Hepatic stellate cell (primary cell): ENCODE results near the gene BTRC.

Source experiments
- DNase-seq: peaks from one replicate; pipeline ENCODE4 v3.0.0; 2011; ENCODE audit warnings: low spot score

The BTRC gene

DNA sequence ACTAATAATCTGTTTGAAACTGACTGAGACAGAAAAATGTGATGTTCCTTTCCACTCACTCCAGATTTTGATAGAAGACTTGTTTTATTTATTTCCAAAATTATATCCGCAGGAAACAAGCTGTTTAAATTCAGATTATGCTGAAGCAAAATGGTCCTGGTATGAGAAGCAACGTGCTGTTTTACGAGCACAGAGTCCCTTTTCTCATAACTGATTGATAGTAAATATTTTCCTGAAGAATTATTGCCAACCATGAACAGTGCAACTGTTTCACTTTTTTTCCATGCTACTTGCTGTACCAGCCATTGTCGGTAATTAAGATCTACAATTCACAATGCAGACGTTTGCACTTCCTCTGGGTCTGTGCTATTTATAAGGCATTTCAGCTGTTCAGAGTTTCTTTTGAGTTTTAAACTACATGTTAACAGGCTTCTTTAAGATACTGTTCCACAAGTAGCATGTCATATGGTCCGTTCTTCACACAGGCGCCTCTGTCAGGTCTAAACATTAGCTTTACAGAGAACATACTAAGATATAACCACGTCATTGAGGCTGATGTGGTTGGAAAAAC, 130.3 kb downstream of the BTRC start:
- DNase-seq = no peak

DNA sequence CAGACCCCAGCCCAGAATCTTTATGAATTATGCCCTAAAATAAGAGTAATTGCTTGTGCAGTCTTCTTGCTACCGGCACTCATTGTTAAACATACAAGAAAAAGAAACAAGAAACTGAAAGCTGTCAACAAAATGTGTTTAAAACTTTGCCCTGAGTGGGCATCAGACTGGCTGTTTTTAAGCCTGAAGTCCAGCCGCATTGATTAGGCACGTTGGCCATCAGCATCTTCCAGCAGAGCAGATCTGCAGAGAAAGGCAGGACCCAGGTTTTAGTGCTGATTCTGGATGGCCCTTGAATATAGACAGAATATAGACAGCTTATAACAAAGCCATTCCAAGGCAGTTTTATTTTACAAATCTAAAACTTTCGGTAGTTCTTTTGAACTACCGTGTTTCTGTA, 131.2 kb downstream of the BTRC start:
- DNase-seq = no peak

DNA sequence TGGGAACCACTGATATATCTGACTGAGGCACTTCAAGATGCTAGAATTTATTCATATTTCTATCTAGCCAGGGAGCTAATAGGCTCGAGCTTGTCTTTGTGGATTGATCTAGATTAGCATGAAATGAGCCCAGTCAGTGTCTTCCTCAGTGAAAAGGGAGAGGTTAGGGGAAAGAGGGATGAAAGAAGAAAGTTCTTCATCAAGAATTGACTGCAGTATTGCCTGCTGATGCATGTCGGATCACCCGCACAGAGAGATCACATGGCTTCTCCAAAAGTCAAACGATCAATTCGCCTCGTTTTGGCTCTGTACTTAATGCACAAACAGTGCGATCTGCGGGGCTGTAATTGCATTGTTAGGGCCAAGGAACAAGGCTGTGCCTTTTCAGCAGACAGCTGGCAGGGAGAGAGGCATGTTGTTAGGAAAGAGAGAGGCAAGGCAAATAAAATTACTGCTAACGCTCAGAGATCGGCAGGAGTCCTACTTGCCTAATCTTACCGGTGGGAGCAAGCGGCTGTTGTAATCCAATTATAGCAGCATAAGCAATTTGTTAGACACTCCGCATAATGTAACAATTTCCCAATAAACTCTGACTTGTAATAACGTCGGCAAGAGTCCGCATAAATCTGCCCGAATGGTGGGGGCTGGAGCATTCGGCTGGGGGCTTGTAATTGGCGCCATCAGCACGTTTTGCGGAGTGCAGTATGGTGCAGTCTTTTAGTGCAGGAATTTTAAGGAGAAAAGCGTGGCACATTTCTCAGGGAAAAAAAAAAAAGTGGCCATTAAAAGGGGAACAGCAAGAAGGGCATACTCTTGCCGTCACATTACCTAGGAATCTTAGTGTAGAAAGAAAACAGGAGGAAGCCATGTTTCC, 132.0 kb downstream of the BTRC start:
- DNase-seq = no peak

DNA sequence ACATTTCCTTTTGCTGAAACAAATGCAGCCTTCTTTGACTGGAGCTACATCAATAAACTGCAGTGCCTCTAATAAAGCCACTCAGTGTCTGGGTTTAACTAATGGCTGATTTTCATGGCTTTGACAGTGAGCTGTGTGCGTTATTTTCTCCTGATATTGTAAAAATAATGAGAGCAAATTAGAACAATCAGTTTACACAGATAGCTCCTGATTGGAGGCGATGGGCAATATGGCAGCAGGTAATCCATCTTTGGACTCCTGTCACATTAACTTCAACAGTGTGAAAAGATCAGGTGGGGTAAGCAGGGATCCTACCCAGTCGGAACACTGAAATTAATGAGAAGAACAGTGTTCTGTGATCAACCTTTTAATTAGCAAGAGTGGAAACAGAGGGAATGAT, 133.4 kb downstream of the BTRC start:
- no peak for DNase-seq

DNA sequence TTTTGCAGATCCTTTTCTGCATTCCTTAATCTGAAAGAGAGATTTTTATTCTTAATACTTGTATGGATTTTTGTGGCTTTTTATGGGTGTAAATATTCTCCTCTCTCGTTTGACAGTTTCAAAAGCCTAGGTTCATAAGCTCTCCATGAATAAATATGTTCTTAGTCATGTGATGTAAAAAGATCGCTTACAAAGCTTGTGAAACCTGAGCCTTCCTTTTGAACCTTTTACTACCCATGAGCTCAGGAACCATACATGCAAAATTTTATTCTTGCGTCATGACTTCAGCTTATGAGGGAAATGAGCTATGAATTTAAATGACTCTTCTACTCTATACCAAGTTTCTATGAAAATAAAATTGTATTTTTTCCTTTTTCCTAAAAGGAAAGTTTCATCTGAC, 135.4 kb downstream of the BTRC start:
- no peak for DNase-seq

DNA sequence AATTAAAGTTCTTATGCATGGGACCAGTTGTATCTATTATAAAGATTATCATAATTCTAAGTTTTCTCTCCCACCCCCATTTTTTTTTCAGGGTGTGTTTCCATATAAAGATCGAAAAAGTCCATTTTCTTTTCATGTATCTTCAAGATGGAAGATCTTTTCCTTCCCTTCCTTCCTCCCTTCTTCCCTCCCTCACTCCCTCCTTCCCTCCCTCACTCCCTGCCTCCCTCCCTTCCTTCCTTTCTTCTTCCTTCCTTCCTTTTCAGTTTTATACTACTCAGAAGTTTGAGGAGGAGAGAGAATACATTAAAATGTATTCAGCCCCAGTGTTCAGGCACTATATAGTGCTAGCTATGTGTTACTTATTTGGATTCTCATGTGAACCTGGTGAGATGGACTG, 136.1 kb downstream of the BTRC start:
- no peak for DNase-seq

DNA sequence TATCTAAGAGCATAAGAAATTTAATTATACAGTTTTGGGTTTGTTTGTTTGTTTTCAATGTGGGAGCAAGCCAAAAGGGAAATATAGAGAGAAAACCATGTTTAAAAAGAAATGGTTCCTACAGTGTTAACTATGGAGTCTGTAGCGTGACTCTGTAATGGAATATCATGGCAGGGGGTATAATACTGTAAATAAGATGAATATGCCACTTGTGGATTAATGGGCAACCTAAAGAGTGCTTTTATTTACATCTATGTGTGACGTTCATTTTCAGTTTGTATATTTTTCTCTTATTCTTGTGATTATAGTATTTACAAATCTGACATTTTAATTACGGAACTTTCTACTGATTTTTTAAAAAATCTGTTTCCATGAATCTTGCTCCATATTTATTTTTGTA, 138.2 kb downstream of the BTRC start:
- no peak for DNase-seq

DNA sequence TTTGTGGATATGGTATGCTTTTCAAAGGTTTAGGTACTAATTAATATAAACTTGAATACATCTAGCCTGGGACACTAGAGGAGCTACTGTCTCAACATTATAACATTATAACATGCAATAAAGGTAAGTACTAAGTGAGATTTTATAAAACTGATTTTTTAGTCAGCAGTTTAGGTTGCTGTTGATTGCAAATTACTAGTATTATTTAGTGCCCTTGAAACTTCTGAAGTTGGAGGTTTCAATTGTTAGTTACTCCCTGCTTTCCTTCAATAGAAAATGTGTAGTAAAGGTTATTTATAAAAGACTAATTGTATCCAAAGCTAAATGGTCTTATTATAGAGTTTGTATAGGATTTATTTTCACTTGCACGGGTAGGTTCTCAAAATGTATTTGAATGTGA, 138.8 kb downstream of the BTRC start:
- no peak for DNase-seq

DNA sequence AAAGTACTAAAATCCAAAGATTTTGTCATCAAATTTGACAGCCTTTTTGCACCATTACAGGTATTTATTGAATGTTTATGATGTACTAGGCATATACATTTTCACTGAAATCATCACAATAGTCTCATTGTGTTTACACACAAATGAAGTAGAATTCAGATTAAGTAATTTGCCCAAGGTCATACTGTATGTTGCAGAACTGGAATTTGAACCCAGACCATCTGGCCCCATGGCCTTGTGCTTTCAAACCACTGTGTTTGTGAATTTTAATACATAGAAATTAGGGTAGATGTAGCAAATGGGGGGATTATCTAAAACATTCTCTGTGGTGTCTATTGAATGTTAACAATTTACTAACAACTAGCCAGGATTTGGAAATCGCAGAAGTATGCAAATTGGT, 139.3 kb downstream of the BTRC start:
- no peak for DNase-seq

DNA sequence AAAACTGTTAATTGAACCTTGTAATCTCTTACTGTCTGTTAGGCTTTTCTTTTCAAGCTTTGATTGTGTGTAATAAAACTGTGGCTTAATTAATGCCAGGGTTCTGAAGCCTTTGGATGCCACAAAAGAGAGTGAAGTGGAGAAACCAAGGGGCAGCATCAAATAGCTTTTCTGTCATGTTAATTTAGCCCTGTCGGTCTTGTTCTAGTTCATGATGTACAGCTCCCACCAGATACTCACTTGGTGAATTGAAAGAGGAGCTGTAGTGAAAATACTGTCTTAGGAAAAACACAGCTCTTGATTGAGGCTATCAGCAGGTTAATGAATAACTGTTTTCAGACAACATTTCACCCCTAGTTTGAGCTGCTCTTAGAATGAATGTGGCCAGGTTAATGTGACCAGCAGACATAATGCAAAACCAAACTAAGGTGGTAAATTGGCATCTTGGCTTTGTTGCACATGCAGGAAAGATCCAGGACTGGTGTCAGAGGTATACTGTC, 139.9 kb downstream of the BTRC start:
- no peak for DNase-seq

DNA sequence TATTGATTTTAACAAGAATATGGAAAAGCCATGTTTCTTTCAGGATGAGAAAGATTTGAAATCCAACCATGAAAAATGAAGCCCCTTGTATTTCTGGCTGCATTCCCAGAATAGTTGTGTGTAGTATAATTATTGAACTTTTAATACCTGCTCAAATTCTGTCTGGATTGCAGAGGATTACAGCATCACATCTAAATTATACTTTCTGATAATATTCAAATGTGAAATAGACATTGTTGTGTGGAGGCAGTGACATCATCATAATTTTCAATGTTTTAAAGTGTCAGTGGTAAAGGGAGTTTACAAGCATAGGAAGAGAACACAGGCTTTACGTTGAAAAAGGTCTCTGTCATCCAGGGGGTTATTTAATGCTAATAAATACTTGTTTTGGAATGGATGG, 140.7 kb downstream of the BTRC start:
- DNase-seq = no peak

DNA sequence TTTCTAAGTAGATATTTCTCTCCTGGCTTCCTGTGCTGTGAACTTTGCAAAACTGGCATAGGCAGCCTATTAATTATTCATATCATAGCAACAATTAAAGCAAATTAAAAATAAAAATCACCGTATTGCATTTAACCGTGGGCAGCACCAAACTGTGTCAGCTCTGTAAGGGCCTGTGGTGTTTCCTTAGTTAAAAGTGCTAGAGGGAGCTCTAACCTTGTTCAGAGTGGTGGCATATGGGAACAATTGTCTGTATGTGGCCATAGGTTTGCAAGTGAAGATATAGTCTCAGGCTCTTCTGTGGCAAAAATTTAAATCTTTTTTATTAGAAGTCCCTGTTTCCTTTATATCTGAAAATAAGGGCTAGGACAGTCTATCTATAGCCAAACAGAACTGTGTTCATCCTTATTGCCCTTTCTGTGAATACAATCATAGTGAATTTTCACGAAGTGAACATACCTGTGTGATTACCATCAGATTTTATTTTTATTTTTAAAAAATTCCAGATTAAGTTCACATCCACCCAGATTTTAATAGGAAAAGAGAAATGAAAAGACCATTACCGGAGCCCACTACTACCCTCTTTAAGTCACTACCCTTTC, 141.5 kb downstream of the BTRC start:
- no peak for DNase-seq

DNA sequence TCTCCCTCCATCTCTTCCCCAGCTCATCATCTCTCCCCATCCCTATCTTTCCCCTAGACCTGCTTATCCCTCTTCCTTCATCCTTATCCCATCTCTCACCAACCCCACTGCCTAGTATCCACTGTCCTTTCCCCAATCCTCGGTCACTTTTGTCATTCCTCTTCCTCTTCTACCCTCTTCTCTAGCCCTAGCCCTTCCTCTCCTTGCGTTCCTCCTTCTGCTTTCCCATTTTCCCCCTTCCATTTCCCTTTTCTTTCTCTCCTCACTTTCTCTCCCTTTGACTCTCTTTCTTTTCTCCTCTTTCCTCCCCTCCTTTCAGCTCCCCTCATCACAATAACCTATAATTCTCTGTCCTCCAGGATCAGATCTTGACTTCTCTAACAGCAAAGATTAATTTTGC, 150.5 kb downstream of the BTRC start:
- DNase-seq = no peak

DNA sequence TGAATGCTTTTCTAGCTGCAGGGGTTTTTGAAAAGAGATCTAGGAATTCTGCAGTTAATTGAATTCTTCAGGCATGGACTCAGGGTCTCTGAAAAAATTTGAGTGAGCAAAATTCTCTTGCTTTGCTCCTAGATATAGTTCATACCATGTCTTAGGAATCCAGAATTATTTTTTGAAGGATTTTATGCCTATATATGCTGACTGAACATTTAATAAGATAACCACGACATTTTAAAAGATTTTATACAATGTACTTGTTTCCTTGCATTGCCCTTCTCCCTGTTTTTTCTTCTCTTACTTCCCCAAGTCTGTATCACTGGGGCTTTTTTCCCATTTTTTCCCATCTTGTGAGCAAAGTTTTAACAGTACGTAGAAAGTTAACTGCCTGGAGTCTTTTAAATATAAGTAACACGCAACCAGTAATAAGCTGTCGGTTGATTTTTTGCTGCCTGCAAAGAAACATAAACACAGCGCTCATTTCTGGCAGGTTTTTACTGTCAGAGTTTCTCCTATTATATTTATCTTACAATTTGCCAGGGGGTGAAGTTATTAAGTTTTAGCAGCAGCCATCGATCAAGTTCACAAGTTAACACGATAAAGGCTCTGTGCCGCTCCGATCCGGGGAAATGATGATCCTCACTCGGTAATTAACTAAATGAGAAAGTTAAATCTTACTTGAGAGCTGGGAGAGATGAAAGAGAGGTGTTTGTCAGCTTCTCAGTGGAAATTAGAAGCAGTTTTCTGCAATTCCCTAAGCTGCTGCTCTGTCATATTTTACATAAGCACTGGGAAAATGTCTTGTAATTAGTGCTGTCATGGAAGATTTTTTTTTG, 153.1 kb downstream of the BTRC start:
- no peak for DNase-seq

DNA sequence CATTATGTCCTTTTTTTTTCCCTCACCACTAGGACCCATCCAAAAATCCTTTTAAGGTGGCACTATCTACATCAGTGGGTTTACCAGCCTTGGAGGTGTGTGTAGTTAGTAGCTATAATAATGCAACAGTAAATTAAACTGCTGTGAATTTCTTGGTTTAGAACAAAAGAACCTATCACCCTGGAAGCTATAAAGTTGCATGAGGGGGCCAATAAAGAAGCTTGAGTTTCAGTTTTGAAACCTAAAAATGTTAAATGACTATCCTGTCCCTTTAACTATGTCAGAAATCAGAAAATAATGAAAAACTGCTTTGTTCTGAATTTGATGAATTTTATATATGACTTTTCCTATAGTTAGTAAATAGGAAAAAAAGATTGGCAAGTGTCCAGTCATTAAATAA, 153.9 kb downstream of the BTRC start:
- DNase-seq = no peak

DNA sequence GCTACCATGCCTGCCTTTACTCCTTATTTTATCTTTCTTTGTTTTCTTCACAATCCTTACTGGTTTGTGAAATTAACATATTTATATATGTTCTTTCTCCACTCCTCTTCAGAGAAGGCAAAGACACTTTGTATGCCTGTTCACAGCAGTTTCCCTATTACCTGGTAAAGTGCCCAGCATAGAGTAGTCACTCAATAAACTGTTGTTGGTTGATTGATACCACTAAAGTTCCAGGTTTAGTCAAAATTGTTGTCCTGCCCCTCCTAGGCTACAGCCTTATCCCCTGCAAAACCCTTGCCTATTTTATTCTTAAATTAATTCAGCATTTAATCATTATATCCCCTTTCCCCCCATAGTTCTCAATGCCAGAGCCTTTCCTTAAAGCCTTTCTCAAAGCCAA, 158.0 kb downstream of the BTRC start:
- no peak for DNase-seq

DNA sequence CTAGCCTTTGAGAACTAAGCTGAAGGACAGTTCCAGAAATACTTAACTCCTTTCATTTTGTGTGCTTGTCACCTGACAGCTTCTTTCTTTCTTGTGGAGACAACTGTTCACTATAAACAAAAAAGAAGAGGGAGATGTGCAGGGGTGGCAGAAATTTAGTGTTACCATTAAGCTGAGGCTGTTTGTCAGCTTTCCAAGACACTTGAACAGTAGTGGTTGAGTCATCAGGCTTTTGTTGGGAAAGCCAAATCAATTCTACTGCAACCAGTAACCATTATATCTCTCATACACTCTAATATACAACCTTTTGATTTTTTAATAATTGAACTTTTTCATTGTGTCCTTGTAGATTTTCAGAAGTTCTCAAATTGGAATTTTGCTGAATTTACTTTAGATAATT, 158.8 kb downstream of the BTRC start:
- DNase-seq = peak; percentile 5

DNA sequence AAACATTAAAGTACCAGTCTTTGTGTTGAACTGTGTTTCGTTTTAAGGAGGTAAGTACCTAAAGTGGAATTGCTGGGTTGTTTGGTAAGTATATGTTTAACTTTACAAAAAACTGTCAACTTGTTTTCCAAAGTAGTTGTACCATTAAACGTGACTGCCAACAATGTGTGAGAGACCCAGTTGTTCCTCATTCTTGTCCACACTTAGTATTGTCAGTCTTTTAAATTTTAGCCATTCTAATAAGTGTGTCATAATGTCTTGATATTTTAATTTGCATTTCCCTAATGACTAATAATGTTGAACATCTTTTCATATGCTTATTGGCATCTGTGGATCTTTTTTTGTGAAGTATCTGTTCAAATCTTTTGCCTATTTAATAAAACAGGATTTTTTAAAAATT, 159.8 kb downstream of the BTRC start:
- no peak for DNase-seq

DNA sequence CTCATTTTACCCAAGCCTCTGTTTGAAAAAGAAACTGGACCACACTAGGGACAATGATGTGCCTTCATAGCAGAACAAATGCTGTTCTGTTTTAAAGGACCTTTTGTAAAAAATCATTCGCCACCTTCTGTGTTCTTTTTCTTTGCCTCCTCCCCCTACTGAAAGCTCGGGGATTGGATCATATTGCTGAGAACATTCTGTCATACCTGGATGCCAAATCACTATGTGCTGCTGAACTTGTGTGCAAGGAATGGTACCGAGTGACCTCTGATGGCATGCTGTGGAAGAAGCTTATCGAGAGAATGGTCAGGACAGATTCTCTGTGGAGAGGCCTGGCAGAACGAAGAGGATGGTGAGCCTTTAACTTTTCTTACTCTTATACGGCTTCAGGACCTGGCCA, 171.9 kb downstream of the BTRC start:
- DNase-seq = no peak

DNA sequence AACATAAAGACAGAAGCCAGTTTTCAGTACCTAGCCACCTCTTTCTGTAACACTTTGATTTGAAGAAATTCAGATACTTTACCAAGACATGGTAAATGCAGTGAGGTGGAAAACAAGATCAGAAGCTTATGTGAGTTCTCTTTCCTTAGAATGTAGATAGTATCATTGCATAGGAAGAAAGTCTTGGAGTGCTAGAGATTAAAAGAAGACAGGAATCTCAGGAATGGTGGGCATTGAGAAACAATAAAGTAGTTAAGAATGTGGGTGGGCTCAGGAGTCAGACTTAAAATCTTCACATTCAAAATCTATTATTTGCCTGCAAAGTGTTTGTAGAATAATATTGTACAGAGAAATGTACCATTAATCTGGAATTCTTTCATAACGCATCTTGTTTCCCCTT, 175.2 kb downstream of the BTRC start:
- DNase-seq = no peak

DNA sequence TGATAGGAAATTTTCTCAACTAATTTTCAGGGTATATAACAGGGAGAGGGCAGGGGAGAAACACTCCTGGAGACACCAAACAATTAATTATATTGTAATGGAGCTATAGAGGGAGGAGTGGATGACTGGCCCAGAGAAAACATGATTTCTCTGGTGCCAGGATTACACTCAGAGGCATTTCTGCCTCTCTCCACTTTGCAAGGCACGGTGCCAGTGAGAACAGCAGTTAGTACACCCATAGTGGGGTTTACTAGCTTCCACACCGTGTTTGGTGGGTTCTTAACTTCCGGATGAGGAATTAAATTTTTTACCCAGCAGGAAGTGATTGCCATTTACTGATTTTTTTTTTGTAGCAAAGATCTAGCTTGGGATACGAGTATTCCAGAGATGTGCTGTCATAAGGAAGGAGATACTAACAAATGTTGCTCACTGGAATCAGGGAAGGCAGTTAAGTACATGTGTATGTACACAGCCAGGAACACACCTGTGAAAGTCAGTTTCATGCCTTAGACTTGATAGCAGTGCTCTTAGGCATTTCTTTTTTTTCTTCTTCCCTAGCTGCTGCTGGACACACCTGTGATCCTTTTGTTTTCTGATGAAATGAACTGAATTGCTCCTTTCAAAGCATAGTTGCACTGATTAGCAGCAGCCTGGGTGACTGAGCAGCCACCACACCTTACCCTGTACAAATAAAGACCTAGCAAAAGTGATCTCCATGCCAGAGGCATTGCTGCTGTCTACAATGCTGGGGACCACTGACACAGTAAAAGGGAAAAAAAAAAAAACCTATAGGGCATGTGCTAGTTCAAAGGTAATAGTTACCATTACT, 176.0 kb downstream of the BTRC start:
- DNase-seq = no peak

DNA sequence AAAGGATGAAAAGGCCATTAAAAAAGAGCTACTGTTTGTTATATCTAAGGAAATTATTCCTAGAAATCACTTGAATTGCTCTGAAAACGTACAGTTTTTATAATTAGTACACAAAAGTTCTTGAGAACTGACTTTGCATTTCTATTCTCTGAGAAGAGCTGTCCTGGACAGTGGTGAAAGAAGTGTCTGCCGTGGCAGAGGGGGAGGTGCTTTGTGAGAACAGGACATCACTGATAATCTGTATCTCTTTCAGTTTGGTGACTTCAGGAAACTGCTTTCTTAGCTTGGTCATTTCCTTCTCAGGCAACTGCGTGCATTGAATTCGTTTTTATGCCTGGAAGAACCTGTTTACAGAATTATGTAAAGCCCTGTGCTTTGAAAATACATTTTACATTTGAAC, 182.0 kb downstream of the BTRC start:
- no peak for DNase-seq
